SH-SY5Y (cell line): Measurements from ENCODE around the gene CPXM1.

Experiments used
- GATA2 ChIP-seq: IDR thresholded peaks from 2 replicates; pipeline ENCODE4 v1.6.1; 2011; ENCODE audit warnings: mild to moderate bottlenecking, low read depth, low read length
- GATA3 ChIP-seq: IDR thresholded peaks from 2 replicates; pipeline ENCODE4 v1.6.1; 2011; ENCODE audit warnings: low read depth, mild to moderate bottlenecking, low read length, moderate library complexity

Gene CPXM1

DNA sequence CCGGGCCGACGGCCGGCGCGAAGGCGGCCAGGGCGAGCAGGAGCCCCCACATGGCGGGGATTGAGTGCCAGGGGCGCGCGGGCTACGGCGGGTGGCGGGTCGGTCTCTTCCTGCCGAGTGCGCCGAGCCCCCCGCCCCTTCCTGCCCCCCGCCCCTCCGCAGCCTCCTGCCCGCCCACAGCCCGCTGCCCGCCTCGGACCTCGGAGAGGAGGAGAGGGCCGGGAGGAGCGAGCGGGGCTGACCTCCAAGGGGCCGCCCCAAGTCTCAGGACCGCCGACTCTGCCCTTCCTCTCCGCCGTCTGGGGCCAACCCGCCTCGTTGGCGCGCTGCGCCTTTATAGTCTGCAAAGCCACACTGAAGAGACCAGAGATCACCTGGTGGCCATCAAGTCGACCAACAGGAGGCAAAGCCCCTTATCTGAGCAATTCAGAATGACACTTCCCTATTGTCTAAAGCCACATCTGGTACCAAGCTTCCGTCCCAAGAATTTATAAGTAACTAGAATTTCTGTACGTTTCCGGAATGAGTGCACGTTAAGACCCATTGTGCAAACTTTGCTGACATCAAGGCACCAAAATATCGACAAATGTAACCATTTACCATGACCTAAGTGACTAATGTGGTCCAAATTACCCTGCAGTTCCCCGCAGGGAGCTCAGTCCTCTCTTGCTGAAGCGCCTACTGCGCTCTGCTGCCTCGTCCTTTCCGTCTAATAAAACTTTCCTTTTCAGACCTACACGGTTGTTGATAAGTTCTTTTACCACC, at the start of gene CPXM1:
TSS of gene CPXM1 (minus strand) at position 107 of the 765 bp plus-strand sequence. CDS start at position 52, 55 bp downstream.
- no peak for TF ChIP-seq GATA2
- TF ChIP-seq GATA3 = no peak

DNA sequence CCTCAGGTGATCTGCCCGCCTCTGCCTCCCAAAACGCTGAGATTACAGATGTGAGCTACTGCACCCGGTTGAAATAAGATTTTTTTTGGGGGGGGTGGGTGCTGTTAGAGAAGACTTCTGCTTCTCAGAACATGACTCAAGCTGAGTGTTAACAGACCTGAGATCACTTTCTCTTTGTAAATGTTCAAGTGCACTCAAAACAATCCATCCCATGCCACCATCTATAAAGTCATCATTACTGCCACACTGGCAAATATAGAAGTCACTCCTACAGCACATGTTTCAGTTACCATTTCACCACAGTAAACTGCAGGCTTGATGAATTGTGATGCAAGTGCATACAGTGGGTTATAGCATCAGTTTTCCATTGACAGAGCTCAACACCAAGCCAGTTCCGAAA, 49.1 kb upstream of the CPXM1 start:
- no peak for TF ChIP-seq GATA2
- no peak for TF ChIP-seq GATA3

DNA sequence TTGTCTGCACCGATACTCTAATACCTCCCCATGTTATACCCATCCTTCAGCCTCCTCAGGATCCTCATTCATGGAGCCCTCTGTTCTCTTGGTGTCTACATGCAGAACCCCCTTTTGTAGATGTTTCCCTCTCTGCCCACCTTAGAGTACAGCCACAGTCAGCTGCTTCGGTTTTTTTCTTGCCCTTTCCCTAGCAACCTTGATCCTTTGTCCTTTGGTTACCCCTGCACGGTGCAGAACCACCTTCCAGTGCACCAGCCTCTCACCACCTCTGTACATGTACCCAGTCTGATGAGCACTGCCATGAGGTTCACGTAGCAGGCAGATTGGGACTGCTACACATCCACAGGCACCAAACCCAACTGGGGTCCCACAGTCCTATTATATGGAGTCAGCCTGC, 47.4 kb upstream of the CPXM1 start:
- TF ChIP-seq GATA2 = no peak
- no peak for TF ChIP-seq GATA3

DNA sequence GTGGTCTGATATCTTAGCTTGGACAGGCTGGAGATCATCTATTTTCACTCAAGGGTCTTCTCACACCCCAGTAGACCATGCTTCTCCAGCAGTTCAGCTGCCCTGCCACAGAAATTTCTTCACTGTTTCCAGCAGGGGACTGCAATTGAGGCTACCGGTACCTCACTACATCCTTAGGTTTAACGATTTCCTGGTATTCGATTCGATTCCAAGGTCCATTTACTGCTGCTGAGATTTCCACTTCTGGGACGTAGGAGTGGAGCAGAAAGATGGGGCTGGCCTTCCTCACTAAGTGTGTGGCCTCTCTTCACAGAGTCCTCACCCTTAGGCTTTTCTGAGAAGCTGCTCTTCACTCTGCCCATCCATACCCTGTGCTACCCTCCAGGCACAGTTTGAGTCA, 46.3 kb upstream of the CPXM1 start:
- TF ChIP-seq GATA2 (no peak), GATA3 (no peak)

DNA sequence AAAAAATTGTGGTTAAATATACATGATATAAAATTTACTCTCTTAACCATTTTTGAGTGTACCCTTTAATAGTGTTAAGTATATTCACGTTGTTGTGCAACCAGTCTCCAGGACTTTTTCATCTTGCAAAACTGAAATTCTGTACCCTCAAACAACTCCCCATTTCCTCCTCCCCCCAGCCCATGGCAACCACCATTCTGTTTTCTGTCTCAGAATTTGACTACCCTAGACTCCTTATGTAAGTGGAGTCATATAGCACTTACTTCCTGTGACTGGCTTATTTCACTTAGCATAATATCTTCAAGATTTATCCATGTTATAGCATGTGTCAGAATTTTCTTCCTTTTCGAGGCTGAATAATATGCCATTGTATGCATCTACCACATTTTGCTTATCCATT, 45.2 kb upstream of the CPXM1 start:
- TF ChIP-seq GATA3 = no peak
- no peak for TF ChIP-seq GATA2

DNA sequence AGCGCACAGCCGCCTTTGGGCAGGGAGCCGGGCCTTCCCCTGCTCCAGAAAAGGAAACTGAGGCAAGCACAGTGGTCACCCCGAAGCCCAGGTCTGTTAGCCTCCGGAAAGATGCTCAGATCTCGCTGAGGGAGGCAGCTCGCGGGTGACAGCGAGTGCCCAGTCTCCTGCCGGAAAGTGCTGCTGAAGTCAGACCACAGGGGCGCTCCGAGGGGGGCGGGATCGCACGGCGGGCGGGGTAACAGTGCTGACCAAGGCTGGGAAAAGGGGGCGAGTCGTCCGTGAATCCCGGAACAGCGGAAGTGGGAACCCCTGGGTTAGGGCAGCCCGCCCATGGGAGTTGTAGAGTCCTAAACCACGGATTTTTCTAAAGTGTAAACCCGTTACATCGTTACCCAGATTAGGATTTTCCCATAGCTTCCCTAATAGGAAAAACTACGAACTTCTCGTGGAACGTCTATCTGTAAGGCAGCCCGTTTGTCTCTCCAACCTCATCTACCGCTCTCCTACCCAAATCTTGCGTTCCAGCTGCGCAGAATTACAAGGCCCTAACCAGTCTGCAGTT, 40.6 kb upstream of the CPXM1 start:
- TF ChIP-seq GATA3 = no peak

DNA sequence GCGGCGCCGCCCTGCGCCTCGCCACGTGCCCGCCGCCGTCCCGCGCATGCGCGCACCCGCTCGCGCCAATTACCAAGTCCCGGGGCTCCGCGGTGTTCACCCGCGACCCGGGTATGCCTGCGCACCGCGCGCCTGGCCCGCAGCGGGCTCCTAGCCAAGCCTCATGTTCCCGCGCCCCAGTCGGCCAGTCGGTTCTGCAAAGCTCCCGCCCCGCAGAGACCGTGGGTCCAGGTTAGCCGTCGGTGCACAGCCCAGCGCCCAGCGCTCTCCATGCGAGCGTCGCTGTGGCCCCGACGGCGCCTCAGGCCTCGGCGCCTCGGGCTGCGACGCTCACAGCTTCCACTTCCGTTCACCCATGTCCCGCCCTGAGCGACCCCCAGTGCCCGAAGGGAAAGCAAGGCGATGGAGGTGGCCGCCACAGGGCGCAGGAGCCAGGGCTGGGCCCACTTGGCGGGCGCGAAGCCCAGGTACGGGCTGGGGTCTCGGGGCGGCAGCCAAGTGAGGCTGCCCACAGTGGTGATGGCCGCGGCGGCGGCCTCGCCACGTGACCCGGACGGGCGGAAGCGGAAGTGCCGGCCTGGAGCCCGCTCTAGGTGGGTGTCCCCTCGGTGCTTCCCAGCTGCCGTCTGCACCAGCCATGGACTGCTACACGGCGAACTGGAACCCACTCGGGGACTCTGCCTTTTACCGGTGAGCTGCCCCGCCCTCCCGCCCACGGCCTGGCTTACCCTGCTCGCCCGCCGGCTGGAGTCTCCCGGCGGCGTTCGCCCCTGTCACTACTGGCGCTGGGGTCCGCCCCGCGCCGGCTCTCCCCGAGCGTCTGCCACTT, 39.9 kb upstream of the CPXM1 start, which contains the start of the genes PCED1A and VPS16:
TSS of gene PCED1A (minus strand) at position 518 of the 829 bp plus-strand sequence. CDS start 743 bp downstream, outside the sequence.
TSS of gene VPS16 (plus strand) at position 608 of the 829 bp plus-strand sequence. CDS start at position 638, 30 bp downstream.
- no peak for TF ChIP-seq GATA3
- TF ChIP-seq GATA2 = no peak

DNA sequence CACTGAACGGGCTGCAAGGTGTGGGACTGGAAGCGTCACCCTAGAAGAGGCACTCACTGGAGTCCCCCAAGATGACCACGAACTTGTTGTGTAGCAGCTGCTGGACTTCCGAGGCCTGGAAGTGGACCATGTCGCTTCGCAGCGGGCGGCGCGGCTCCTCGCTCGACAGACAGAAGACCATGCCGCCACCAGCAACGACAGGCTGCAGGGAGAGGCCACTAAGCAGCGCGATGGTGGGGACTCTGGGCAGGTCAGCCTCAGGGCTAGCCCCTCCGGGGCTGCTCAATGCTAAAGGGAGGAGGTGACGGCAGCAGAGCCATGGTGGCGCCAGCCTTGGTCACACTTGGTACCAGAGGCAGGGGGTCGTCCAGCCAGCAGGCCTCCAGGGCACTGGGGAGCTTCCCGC, 39.3 kb upstream of the CPXM1 start:
- TF ChIP-seq GATA3 = no peak
- no peak for TF ChIP-seq GATA2

DNA sequence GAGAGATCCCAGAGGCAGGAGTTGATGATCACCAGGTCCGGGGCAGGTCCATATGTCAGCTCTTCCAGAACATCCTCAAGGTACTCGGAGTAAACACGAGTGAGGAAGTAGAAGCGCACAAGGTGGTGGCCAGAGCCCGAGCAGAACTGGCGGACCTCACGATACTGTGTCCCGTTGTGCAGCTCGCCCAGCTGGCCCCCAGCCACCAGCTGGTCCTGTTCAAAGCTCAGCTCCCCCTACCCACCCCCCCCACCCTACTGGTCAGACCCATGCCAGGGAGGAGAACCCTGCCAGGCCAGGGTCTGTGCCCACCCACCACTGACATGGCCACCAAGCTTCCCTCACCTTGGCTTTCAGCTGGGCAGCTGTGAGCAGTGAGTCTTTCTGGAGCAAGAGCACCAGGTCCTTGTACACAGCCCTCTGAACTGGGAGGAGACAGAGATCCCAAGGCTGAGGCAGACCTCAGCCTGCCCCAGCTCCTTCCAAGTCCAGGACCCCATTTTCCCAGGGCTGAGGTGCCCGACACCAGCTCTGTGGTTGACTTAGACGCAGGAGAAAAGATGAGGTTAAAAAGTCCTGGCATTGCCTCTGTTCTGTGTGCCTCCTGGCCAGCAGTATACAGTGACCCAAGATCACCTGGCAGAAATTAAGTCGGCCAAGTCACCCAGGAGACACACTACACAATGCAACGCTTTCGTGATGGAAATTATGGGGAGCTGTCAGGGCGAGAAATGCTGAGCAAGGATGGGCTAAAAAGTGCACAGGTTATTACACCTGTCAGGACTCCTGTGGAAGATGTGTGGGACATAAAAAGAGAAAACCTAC, 38.6 kb upstream of the CPXM1 start:
- TF ChIP-seq GATA2 (no peak), GATA3 (no peak)

DNA sequence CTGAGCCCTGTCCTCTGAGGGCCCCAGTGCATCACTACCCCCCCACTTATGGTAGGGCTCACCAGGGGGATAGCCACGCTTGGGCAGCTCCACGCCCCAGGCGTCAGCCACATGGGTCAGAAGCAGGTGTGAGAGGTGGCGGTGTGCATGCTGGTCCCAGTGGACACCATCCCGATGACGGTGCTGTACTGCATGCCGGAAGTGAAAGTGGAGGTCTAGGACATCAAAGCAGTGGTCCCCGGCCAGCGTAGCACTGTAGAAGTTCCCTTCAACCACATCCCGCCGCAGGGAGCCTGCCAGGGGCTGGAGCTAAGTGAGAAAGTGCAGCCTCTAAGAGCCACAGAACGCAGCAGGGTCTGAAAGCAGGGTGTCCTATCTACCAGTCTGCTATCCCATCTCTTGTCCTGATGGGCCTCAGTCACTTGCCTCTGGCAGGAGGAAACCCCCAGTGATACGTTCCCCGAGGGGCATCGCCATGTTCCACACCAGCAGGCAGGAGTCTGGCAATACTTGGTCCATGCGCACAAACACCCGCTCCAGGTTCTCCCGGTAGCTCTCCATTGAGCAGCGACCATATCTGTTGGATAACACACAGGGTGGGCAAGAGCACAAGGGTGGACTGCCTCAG, 37.9 kb upstream of the CPXM1 start:
- no peak for TF ChIP-seq GATA2
- no peak for TF ChIP-seq GATA3

DNA sequence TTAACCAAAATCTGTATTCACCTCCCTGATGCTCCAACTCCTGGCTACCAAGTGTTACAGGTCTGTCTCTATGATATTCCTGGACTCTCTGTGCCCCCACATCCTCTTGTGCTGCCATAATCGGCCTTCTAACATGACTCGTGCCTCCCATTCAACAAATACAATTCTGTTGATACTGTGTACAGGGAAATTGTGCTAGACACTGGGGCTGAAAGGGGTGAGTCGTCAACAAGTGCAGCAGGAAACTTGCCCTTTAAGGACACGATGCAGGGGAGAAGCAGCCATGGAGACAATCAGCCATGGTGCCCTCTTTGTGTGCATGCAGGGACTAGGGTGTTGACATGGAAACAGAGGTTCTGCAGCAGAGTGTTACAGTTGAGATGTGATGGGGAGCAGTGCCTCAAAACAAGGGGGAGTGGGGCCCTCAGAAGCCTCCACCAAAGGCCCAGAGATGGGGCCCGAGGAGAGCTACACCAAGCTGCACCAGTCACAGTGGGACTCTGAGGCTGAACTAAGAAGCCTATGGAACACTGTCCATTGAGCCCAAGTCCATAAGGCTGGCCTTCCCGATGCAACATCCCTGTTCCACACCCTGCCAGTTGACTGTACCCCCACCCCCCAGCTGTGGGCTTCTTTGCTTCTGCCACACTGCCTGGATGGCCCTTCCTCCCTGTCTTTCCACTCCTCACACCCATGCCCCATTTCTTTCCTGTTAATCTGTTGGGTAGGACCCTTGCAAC, 37.0 kb upstream of the CPXM1 start:
- no peak for TF ChIP-seq GATA3
- no peak for TF ChIP-seq GATA2

DNA sequence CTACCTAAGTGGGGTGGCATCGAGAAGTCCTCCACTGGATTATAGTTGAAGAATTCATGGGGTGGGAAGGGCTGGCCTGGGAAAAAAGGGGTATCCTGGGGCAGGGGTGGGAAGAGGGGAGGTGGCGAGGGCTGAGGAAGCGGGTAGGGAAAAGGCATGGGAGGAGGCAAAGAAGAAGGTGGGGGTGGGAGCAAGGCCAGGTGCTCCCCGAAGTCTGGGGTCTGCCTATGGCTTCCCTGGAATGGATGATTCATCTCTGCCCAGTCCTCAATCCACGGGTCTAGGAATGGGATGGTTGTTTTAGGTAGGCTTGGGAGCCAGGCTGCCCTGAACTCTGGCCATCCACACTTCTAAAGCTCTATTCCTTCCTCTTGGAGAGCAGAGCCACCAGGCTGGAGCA, 35.6 kb upstream of the CPXM1 start:
- TF ChIP-seq GATA2 = no peak
- no peak for TF ChIP-seq GATA3
